WTC11 (cell line): ENCODE results near the gene GID8. TPM values are rescaled to one million over a fixed set of nuclear protein-coding genes. Genes with fewer than 3 reads are reported as not detected.

Experiments
- ATAC-seq: fragments of 200-7000 bp; cut with Tn5 transposase; 2 replicates; pipeline ENCODE4 v1.10.0; 2021; ENCODE audit warnings: mild to moderate bottlenecking, moderate library complexity
- CTCF ChIA-PET: fragments of 300-600 bp; sonication (Branson Sonifier 250); formaldehyde crosslinking; loops from one replicate; lab custom pipeline; 2021; ENCODE audit warnings: antibody characterized with exemption; lab: Charles Lee
- POLR2A ChIA-PET: fragments of 350-600 bp; sonication (Branson Sonifier 250); formaldehyde crosslinking; loops from one replicate; lab custom pipeline; 2021; ENCODE audit warnings: antibody characterized with exemption; lab: Charles Lee
- DNase-seq: peaks from one replicate; pipeline ENCODE4 v3.0.0; 2021; ENCODE audit warnings: low spot score
- H3K27ac Mint-ChIP-seq: 2 replicates; pipeline ENCODE4 v1.8.0; 2021; ENCODE audit warnings: mixed read lengths
- H3K27me3 Mint-ChIP-seq: 2 replicates; pipeline ENCODE4 v1.8.0; 2021; ENCODE audit warnings: low read depth, mild to moderate bottlenecking, moderate library complexity, mixed read lengths
- H3K36me3 Mint-ChIP-seq: 2 replicates; pipeline ENCODE4 v1.8.0; 2021; ENCODE audit warnings: mixed read lengths
- H3K4me1 Mint-ChIP-seq: 2 replicates; pipeline ENCODE4 v1.8.0; 2022; ENCODE audit warnings: mixed read lengths
- H3K4me3 Mint-ChIP-seq: 2 replicates; pipeline ENCODE4 v1.8.0; 2021; ENCODE audit warnings: mild to moderate bottlenecking, moderate library complexity, mixed read lengths
- H3K9me3 Mint-ChIP-seq: 2 replicates; pipeline ENCODE4 v1.8.0; 2021; ENCODE audit warnings: mixed read lengths
- CBFB ChIP-seq: sonication (generic); formaldehyde crosslinking; IDR thresholded peaks from 2 replicates; pipeline ENCODE4 v1.8.1; 2022; ENCODE audit warnings: mild to moderate bottlenecking, low read depth, missing genetic modification reagents
- EMX1 ChIP-seq: fragments of 250-450 bp; sonication (Bioruptor Pico); IDR thresholded peaks from 2 replicates; pipeline ENCODE4 v1.8.0; 2021; ENCODE audit warnings: mild to moderate bottlenecking
- ETV6 ChIP-seq: sonication (generic); formaldehyde crosslinking; IDR thresholded peaks from 2 replicates; pipeline ENCODE4 v1.8.1; 2022; ENCODE audit warnings: mild to moderate bottlenecking, missing genetic modification reagents
- FOXK1 ChIP-seq: sonication (generic); formaldehyde crosslinking; IDR thresholded peaks from 2 replicates; pipeline ENCODE4 v1.8.0; 2022; ENCODE audit warnings: mild to moderate bottlenecking, moderate library complexity, missing genetic modification reagents
- FOXP1 ChIP-seq: sonication (generic); formaldehyde crosslinking; IDR thresholded peaks from 2 replicates; pipeline ENCODE4 v1.8.0; 2022; ENCODE audit warnings: missing genetic modification reagents, mild to moderate bottlenecking, moderate library complexity, borderline replicate concordance
- HMGA2 ChIP-seq: fragments of 250-450 bp; sonication (Bioruptor Pico); IDR thresholded peaks from 2 replicates; pipeline ENCODE4 v1.4.0; 2021; ENCODE audit warnings: mild to moderate bottlenecking, moderate library complexity
- KAT7 ChIP-seq: sonication (generic); formaldehyde crosslinking; IDR thresholded peaks from 2 replicates; pipeline ENCODE4 v1.8.1; 2023; ENCODE audit warnings: missing genetic modification reagents, mild to moderate bottlenecking, borderline replicate concordance
- MYBL2 ChIP-seq: sonication (generic); formaldehyde crosslinking; IDR thresholded peaks from 2 replicates; pipeline ENCODE4 v1.8.1; 2023; ENCODE audit warnings: mild to moderate bottlenecking, moderate library complexity, missing genetic modification reagents
- NFATC4 ChIP-seq: fragments of 250-450 bp; sonication (Bioruptor Pico); IDR thresholded peaks from 2 replicates; pipeline ENCODE4 v1.9.0; 2021; ENCODE audit warnings: mild to moderate bottlenecking
- NR3C1 ChIP-seq: sonication (generic); formaldehyde crosslinking; conservative IDR thresholded peaks from 2 replicates; pipeline ENCODE4 v1.8.1; 2023; ENCODE audit warnings: low read depth, mild to moderate bottlenecking, missing genetic modification reagents
- OVOL2 ChIP-seq: fragments of 250-450 bp; sonication (Bioruptor Pico); IDR thresholded peaks from 2 replicates; pipeline ENCODE4 v1.9.0; 2021; ENCODE audit warnings: mild to moderate bottlenecking, borderline replicate concordance
- PRRX2 ChIP-seq: fragments of 250-450 bp; sonication (Bioruptor Pico); IDR thresholded peaks from 2 replicates; pipeline ENCODE4 v1.8.0; 2021; ENCODE audit warnings: mild to moderate bottlenecking
- TEAD4 ChIP-seq: sonication (generic); formaldehyde crosslinking; IDR thresholded peaks from 2 replicates; pipeline ENCODE4 v1.8.0; 2022; ENCODE audit warnings: mild to moderate bottlenecking, missing genetic modification reagents
- total RNA-seq: library from RNA; stranded (reverse); gene quantifications from 3 replicates; pipeline ENCODE4 v1.2.3, GENCODE V29; 2021
- TF ChIP-seq, protein P1 (sequence below): sonication (generic); formaldehyde crosslinking; IDR thresholded peaks from 2 replicates; pipeline ENCODE4 v1.8.1; 2023; ENCODE audit warnings: mild to moderate bottlenecking, missing genetic modification reagents
- TF ChIP-seq, protein P2 (sequence below): sonication (generic); formaldehyde crosslinking; IDR thresholded peaks from 2 replicates; pipeline ENCODE4 v1.8.1; 2022; ENCODE audit warnings: low read depth, missing genetic modification reagents, borderline replicate concordance
- TF ChIP-seq, protein P3 (sequence below): sonication (generic); formaldehyde crosslinking; IDR thresholded peaks from 2 replicates; pipeline ENCODE4 v1.8.1; 2022; ENCODE audit warnings: mild to moderate bottlenecking, moderate library complexity, missing genetic modification reagents
- TF ChIP-seq, protein P4 (sequence below): sonication (generic); formaldehyde crosslinking; IDR thresholded peaks from 2 replicates; pipeline ENCODE4 v1.8.1; 2023; ENCODE audit warnings: mild to moderate bottlenecking, missing genetic modification reagents, moderate library complexity
- TF ChIP-seq, protein P5 (sequence below): fragments of 250-450 bp; sonication (Bioruptor Pico); IDR thresholded peaks from 2 replicates; pipeline ENCODE4 v2.1.2; 2022; ENCODE audit warnings: mild to moderate bottlenecking, moderate library complexity
- TF ChIP-seq, protein P6 (sequence below): sonication (generic); formaldehyde crosslinking; IDR thresholded peaks from 2 replicates; pipeline ENCODE4 v1.8.1; 2023; ENCODE audit warnings: mild to moderate bottlenecking, moderate library complexity, missing genetic modification reagents
- TF ChIP-seq, protein P7 (sequence below): fragments of 250-450 bp; sonication (Bioruptor Pico); conservative IDR thresholded peaks from 2 replicates; pipeline ENCODE4 v1.9.0; 2021; ENCODE audit warnings: mild to moderate bottlenecking
- TF ChIP-seq, protein P8 (sequence below): sonication (generic); formaldehyde crosslinking; IDR thresholded peaks from 2 replicates; pipeline ENCODE4 v1.8.1; 2022; ENCODE audit warnings: mild to moderate bottlenecking, missing genetic modification reagents, moderate library complexity, borderline replicate concordance
- TF ChIP-seq, protein P9 (sequence below): sonication (generic); formaldehyde crosslinking; IDR thresholded peaks from 2 replicates; pipeline ENCODE4 v1.8.1; 2022; ENCODE audit warnings: low read depth, mild to moderate bottlenecking, moderate library complexity, missing genetic modification reagents, borderline replicate concordance
- TF ChIP-seq, protein P10 (sequence below): fragments of 250-450 bp; sonication (Bioruptor Pico); IDR thresholded peaks from 2 replicates; pipeline ENCODE4 v1.9.0; 2021; ENCODE audit warnings: mild to moderate bottlenecking

Gene GID8
- total RNA-seq, 1 experiment from 2014 or later = 70.2 TPM

DNA sequence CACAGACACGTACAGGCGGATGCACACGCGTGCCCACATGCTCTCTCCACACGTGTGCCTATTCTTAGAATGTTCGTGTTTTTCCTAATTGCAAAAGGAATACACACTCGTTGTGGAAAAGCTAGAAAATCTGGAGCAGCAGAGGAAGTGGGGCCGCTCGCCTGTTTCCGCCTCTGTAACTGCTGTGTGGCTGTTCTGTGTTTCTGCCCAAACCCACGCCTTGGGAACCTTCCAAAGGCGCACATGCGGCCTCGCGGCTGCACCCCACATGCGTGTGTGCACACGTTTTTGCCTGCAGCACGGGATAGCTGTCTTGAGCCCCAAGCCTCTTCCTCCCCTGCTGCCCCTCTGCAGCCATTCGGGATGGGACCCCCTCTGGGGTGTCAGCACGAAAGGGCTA, 26.8 kb downstream of the GID8 start:
- TF ChIP-seq TEAD4 = no peak
- TF ChIP-seq EMX1 (CRISPR knock-in tag) = no peak
- TF ChIP-seq, protein P1, sequence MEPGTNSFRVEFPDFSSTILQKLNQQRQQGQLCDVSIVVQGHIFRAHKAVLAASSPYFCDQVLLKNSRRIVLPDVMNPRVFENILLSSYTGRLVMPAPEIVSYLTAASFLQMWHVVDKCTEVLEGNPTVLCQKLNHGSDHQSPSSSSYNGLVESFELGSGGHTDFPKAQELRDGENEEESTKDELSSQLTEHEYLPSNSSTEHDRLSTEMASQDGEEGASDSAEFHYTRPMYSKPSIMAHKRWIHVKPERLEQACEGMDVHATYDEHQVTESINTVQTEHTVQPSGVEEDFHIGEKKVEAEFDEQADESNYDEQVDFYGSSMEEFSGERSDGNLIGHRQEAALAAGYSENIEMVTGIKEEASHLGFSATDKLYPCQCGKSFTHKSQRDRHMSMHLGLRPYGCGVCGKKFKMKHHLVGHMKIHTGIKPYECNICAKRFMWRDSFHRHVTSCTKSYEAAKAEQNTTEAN (CRISPR knock-in tag) = no peak
- TF ChIP-seq, protein P2, sequence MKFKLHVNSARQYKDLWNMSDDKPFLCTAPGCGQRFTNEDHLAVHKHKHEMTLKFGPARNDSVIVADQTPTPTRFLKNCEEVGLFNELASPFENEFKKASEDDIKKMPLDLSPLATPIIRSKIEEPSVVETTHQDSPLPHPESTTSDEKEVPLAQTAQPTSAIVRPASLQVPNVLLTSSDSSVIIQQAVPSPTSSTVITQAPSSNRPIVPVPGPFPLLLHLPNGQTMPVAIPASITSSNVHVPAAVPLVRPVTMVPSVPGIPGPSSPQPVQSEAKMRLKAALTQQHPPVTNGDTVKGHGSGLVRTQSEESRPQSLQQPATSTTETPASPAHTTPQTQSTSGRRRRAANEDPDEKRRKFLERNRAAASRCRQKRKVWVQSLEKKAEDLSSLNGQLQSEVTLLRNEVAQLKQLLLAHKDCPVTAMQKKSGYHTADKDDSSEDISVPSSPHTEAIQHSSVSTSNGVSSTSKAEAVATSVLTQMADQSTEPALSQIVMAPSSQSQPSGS (CRISPR knock-in tag) = no peak
- TF ChIP-seq OVOL2 (CRISPR knock-in tag) = no peak
- TF ChIP-seq FOXK1 (CRISPR knock-in tag) = no peak
- TF ChIP-seq, protein P3, sequence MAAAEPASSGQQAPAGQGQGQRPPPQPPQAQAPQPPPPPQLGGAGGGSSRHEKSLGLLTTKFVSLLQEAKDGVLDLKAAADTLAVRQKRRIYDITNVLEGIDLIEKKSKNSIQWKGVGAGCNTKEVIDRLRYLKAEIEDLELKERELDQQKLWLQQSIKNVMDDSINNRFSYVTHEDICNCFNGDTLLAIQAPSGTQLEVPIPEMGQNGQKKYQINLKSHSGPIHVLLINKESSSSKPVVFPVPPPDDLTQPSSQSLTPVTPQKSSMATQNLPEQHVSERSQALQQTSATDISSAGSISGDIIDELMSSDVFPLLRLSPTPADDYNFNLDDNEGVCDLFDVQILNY (CRISPR knock-in tag) = no peak
- no peak for TF ChIP-seq MYBL2 (CRISPR knock-in tag)
- TF ChIP-seq, protein P4, sequence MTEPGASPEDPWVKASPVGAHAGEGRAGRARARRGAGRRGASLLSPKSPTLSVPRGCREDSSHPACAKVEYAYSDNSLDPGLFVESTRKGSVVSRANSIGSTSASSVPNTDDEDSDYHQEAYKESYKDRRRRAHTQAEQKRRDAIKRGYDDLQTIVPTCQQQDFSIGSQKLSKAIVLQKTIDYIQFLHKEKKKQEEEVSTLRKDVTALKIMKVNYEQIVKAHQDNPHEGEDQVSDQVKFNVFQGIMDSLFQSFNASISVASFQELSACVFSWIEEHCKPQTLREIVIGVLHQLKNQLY = no peak
- TF ChIP-seq CBFB (CRISPR knock-in tag) = no peak
- TF ChIP-seq NFATC4 = no peak
- no peak for TF ChIP-seq PRRX2
- DNase-seq (no peak), ATAC-seq (no peak)
- Mint-ChIP-seq H3K36me3 (peaks cover 3% of the 10 kb centered on the region; the same call in 1 of the 2 replicates), H3K4me3 (no peak overlapping the region), H3K9me3 (no peaks in the 10 kb centered on the region), H3K4me1 (peaks cover 3% of the 10 kb centered on the region; the same call in 1 of the 2 replicates), H3K27ac (peak overlapping the region; percentile 29; the same call in 1 of the 2 replicates), H3K27me3 (no peaks in the 10 kb centered on the region)
- ChIA-PET CTCF (interaction anchor here (1.3 to 2.4 kb wide), 4 partner anchors 8 to 64 kb away, joined by 3 to 8 read pairs (median 6); no protein-coding TSS in a partner anchor), POLR2A (no interaction called here)

DNA sequence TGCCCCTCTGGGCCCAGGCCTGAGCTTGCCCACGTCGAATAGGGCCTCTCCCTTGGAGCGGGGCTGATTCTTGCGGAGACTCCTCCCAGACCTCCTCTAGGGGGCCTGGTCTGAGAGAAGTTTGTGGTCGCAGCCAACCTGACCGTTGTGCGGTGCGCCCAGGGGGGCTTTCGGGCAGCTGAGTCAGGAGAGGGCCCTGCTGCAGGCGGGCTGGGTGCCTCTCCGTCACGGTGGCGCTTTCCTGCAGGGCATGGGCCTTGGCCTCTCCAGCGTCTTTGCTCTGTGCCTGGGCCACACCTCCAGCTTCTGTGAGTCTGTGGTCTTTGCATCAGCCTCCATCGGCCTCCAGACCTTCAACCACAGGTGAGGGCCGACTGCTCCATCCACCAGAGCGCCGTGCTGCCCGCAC, 27.4 kb downstream of the GID8 start:
- no peaks in the 10 kb centered on the region for H3K27me3 Mint-ChIP-seq
- ChIA-PET POLR2A (no interaction called here), CTCF (interaction anchor here (1.3 to 2.4 kb wide), 4 partner anchors 7 to 65 kb away, joined by 3 to 8 read pairs (median 6); no protein-coding TSS in a partner anchor)
- no peaks in the 10 kb centered on the region for H3K9me3 Mint-ChIP-seq
- H3K4me1 Mint-ChIP-seq = peaks cover 3% of the 10 kb centered on the region; the same call in 1 of the 2 replicates
- peak; percentile 22; the same call in 1 of the 2 replicates for ATAC-seq
- no peak for DNase-seq
- peak overlapping the region; percentile 29 for H3K27ac Mint-ChIP-seq
- H3K4me3 Mint-ChIP-seq = no peak overlapping the region
- no peaks in the 10 kb centered on the region for H3K36me3 Mint-ChIP-seq
- no peak for TF ChIP-seq HMGA2 (CRISPR knock-in tag)
- TF ChIP-seq, protein P5, sequence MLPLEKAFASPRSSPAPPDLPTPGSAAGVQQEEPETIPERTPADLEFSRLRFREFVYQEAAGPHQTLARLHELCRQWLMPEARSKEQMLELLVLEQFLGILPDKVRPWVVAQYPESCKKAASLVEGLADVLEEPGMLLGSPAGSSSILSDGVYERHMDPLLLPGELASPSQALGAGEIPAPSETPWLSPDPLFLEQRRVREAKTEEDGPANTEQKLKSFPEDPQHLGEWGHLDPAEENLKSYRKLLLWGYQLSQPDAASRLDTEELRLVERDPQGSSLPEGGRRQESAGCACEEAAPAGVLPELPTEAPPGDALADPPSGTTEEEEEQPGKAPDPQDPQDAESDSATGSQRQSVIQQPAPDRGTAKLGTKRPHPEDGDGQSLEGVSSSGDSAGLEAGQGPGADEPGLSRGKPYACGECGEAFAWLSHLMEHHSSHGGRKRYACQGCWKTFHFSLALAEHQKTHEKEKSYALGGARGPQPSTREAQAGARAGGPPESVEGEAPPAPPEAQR (CRISPR knock-in tag) = no peak
- no peak for TF ChIP-seq ETV6 (CRISPR knock-in tag)
- TF ChIP-seq, protein P6, sequence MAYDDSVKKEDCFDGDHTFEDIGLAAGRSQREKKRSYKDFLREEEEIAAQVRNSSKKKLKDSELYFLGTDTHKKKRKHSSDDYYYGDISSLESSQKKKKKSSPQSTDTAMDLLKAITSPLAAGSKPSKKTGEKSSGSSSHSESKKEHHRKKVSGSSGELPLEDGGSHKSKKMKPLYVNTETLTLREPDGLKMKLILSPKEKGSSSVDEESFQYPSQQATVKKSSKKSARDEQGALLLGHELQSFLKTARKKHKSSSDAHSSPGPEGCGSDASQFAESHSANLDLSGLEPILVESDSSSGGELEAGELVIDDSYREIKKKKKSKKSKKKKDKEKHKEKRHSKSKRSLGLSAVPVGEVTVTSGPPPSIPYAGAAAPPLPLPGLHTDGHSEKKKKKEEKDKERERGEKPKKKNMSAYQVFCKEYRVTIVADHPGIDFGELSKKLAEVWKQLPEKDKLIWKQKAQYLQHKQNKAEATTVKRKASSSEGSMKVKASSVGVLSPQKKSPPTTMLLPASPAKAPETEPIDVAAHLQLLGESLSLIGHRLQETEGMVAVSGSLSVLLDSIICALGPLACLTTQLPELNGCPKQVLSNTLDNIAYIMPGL (CRISPR knock-in tag) = no peak
- TF ChIP-seq, protein P7, sequence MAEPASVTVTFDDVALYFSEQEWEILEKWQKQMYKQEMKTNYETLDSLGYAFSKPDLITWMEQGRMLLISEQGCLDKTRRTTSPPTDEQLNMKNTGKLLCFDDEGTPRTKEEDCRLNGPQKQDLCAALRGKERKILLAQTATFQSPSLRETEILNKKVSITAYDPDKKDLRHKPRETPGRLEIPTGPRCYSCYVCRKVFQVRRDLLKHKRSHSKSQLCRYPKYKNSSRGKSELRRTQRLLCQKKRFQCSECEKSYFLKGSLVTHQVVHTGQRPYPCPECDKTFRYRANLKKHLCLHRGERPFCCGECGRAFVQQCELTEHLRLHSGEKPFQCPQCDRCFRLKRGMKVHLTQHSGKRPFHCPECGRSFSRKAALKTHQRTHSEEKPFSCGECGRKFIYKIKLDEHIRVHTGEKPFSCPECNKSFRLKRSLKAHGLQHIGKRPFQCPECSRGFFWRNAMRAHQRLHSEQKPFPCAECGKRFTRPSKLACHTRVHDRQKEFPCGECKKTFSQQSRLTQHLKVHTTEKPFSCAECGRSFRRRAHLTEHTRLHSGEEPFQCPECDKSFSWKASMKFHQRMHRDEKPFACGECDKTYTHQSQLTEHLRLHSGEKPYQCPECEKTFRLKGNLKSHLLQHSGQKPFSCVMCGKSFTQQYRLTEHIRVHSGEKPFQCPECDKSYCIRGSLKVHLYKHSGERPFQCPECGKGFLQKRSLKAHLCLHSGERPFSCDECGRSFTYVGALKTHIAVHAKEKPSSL (CRISPR knock-in tag) = no peak
- TF ChIP-seq NR3C1 (CRISPR knock-in tag) = no peak
- TF ChIP-seq, protein P8, sequence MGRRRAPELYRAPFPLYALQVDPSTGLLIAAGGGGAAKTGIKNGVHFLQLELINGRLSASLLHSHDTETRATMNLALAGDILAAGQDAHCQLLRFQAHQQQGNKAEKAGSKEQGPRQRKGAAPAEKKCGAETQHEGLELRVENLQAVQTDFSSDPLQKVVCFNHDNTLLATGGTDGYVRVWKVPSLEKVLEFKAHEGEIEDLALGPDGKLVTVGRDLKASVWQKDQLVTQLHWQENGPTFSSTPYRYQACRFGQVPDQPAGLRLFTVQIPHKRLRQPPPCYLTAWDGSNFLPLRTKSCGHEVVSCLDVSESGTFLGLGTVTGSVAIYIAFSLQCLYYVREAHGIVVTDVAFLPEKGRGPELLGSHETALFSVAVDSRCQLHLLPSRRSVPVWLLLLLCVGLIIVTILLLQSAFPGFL (CRISPR knock-in tag) = no peak
- TF ChIP-seq, protein P9, sequence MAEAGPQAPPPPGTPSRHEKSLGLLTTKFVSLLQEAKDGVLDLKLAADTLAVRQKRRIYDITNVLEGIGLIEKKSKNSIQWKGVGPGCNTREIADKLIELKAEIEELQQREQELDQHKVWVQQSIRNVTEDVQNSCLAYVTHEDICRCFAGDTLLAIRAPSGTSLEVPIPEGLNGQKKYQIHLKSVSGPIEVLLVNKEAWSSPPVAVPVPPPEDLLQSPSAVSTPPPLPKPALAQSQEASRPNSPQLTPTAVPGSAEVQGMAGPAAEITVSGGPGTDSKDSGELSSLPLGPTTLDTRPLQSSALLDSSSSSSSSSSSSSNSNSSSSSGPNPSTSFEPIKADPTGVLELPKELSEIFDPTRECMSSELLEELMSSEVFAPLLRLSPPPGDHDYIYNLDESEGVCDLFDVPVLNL (CRISPR knock-in tag) = no peak
- TF ChIP-seq, protein P10, sequence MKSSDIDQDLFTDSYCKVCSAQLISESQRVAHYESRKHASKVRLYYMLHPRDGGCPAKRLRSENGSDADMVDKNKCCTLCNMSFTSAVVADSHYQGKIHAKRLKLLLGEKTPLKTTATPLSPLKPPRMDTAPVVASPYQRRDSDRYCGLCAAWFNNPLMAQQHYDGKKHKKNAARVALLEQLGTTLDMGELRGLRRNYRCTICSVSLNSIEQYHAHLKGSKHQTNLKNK (CRISPR knock-in tag) = no peak
- TF ChIP-seq FOXP1 (CRISPR knock-in tag) = no peak
- TF ChIP-seq KAT7 = no peak
